Prostate gland (tissue), 2 donors: ENCODE measurements around the gene ESD. TPM values are rescaled to one million over a fixed set of nuclear protein-coding genes. Genes with fewer than 3 reads are reported as not detected.

ENCODE experiments used
- DNase-seq: peaks from one replicate; pipeline ENCODE4 v3.0.0-alpha.2; 2019; ENCODE audit warnings: low spot score
- H3K27ac ChIP-seq, 2 donors: fragments of 200-600 bp; sonication (generic); 2 replicates each; pipeline ENCODE4 v1.5.1; 2017 to 2019
- H3K27me3 ChIP-seq: fragments of 200-600 bp; sonication (generic); replicated peaks from 2 replicates; pipeline ENCODE4 v1.5.1; 2019; ENCODE audit not compliant: insufficient read depth
- H3K36me3 ChIP-seq, 2 donors: fragments of 200-600 bp; sonication (generic); 1 replicate in 1 of 2; 2 replicates in 1 of 2; pipeline versions ENCODE4 v1.5.1 to v1.8.1; 2017 to 2019
- H3K4me1 ChIP-seq: fragments of 200-600 bp; sonication (generic); replicated peaks from 2 replicates; pipeline ENCODE4 v1.5.1; 2019
- H3K4me3 ChIP-seq, 2 donors: fragments of 200-600 bp; sonication (generic); 2 replicates each; pipeline ENCODE4 v1.5.1; 2017 to 2019
- H3K9me3 ChIP-seq: fragments of 200-600 bp; sonication (generic); 2 replicates; pipeline ENCODE4 v1.5.1; 2017
- CTCF ChIP-seq, 4 experiments: fragments of 200-600 bp in 2 of 4; fragments of 450-650 bp in 2 of 4; sonication (generic) in 2 of 4; IDR thresholded peaks; 1 replicate in 3 of 4; 2 replicates in 1 of 4; pipeline ENCODE4 v1.5.1; 2016 to 2019; ENCODE audit warnings: antibody characterized with exemption in 4 of 4, mild to moderate bottlenecking in 2 of 4, moderate library complexity in 2 of 4
- POLR2A ChIP-seq: fragments of 450-650 bp; IDR thresholded peaks from one replicate; pipeline ENCODE4 v1.6.1; 2016; ENCODE audit warnings: antibody characterized with exemption, mild to moderate bottlenecking
- POLR2AphosphoS5 ChIP-seq: sonication (generic); formaldehyde crosslinking; IDR thresholded peaks from one replicate; pipeline ENCODE4 v1.6.1; 2017; ENCODE audit warnings: antibody characterized with exemption
- WGBS: methylation state at CpG from one replicate; pipeline ENCODE4 v1.1.5; 2018; 5-methylcytosine and 5-hydroxymethylcytosine counted together
- intact Hi-C: fragments of 100-400 bp; cut with DNase I; formaldehyde crosslinking; loops from one replicate; pipeline ENCODE4 v1.14.2; 2022
- total RNA-seq, 2 donors: library from RNA; depleted of rRNA; stranded (reverse); fragments of >200 nt; gene quantifications; one replicate each; pipeline ENCODE4 v1.1.0, GENCODE V29; 2016

ESD gene
- total RNA-seq, 2 donors from 2014 or later: 88.2 to 90.3 TPM

- intact Hi-C loops: no loop called here
- H3K4me3 ChIP-seq: no peak overlapping the region
- no peaks in the 10 kb centered on the region for H3K36me3 ChIP-seq
- TF ChIP-seq POLR2A: no peak
- no peak for TF ChIP-seq POLR2AphosphoS5
- no peak for TF ChIP-seq CTCF (IDR thresholded peaks at IDR 0.05)
- H3K9me3 ChIP-seq: no peaks in the 10 kb centered on the region
- H3K4me1 ChIP-seq: no peaks in the 10 kb centered on the region
- 88% methylated on average over 4 of the region's 4 CpGs for WGBS
- H3K27ac ChIP-seq: no peak overlapping the region
- no peaks in the 10 kb centered on the region for H3K27me3 ChIP-seq
- DNase-seq: no peak
These were observed 48.7 kb downstream of the ESD start for GRCh38 chr13:46748300-46748699.

GRCh38 chr13:46747031-46747820, 49.7 kb downstream of the ESD start:
- Histone ChIP-seq H3K36me3 (no peaks in the 10 kb centered on the region), H3K27me3 (no peaks in the 10 kb centered on the region), H3K4me3 (no peak overlapping the region), H3K9me3 (no peaks in the 10 kb centered on the region), H3K27ac (no peak overlapping the region), H3K4me1 (no peaks in the 10 kb centered on the region)
- intact Hi-C loops: no loop called here
- no peak for DNase-seq
- 93% methylated on average over 8 of the region's 8 CpGs for WGBS
- no peak for TF ChIP-seq POLR2AphosphoS5
- TF ChIP-seq POLR2A: no peak
- no peak for TF ChIP-seq CTCF (IDR thresholded peaks at IDR 0.05)

- no peaks in the 10 kb centered on the region for H3K9me3 ChIP-seq
- no peak for DNase-seq
- H3K4me3 ChIP-seq: no peak overlapping the region
- 90% methylated on average over 4 of the region's 4 CpGs for WGBS
- H3K27me3 ChIP-seq: no peaks in the 10 kb centered on the region
- H3K4me1 ChIP-seq: no peaks in the 10 kb centered on the region
- no peaks in the 10 kb centered on the region for H3K36me3 ChIP-seq
- TF ChIP-seq POLR2A: no peak
- TF ChIP-seq POLR2AphosphoS5: no peak
- no peak for TF ChIP-seq CTCF (IDR thresholded peaks at IDR 0.05)
- intact Hi-C loops: no loop called here
- H3K27ac ChIP-seq: no peak overlapping the region
These were observed 51.3 kb downstream of the ESD start for GRCh38 chr13:46745706-46746105.

GRCh38 chr13:46745062-46745461, 51.9 kb downstream of the ESD start:
- 91% methylated on average over 4 of the region's 4 CpGs for WGBS
- Histone ChIP-seq H3K27ac (no peak overlapping the region), H3K4me3 (no peak overlapping the region), H3K4me1 (no peaks in the 10 kb centered on the region), H3K27me3 (no peaks in the 10 kb centered on the region), H3K9me3 (no peaks in the 10 kb centered on the region), H3K36me3 (no peaks in the 10 kb centered on the region)
- TF ChIP-seq POLR2AphosphoS5: no peak
- no peak for TF ChIP-seq POLR2A
- no peak for TF ChIP-seq CTCF (IDR thresholded peaks at IDR 0.05)
- no peak for DNase-seq
- intact Hi-C loops: no loop called here

- 83% methylated on average over 2 of the region's 2 CpGs for WGBS
- no peak for DNase-seq
- H3K4me1 ChIP-seq: no peaks in the 10 kb centered on the region
- H3K9me3 ChIP-seq: no peaks in the 10 kb centered on the region
- H3K4me3 ChIP-seq: no peak overlapping the region
- no peaks in the 10 kb centered on the region for H3K36me3 ChIP-seq
- no peak for TF ChIP-seq CTCF (IDR thresholded peaks at IDR 0.05)
- no peak for TF ChIP-seq POLR2AphosphoS5
- TF ChIP-seq POLR2A: no peak
- intact Hi-C loops: no loop called here
- no peak overlapping the region for H3K27ac ChIP-seq
- H3K27me3 ChIP-seq: no peaks in the 10 kb centered on the region
These were observed 53.8 kb downstream of the ESD start for GRCh38 chr13:46743191-46743590.
